ENCODE results near the gene RPTOR. TPM values are rescaled to one million over a fixed set of nuclear protein-coding genes. Genes with fewer than 3 reads are reported as not detected.

RPTOR gene
- total RNA-seq, 3 donors from 2014 or later: 21.4 to 27.5 (median 23.6) TPM

- Histone ChIP-seq H3K27me3 (no peaks in the 10 kb centered on the region), H3K9me3 (no peaks in the 10 kb centered on the region), H3K27ac (no peak overlapping the region), H3K36me3 (no peaks in the 10 kb centered on the region), H3K4me1 (no peaks in the 10 kb centered on the region), H3K4me3 (no peak overlapping the region)
- DNase-seq (ENCODE audit: low spot score in 2 of 2): no peak
- TF ChIP-seq POLR2A (IDR thresholded peaks at IDR 0.05) (no peak), CTCF (IDR thresholded peaks at IDR 0.05) (no peak), POLR2AphosphoS5 (IDR thresholded peaks at IDR 0.05) (no peak)
- intact Hi-C loops (cut with DNase I; ENCODE audit: low total_unique reads): no loop called here
Observed at GRCh38 chr17:80701730-80702129, 157.1 kb downstream of the RPTOR start.

GRCh38 chr17:80702315-80703141, 157.9 kb downstream of the RPTOR start:
- H3K27ac ChIP-seq: no peak overlapping the region
- H3K27me3 ChIP-seq: no peaks in the 10 kb centered on the region
- H3K4me1 ChIP-seq: no peaks in the 10 kb centered on the region
- intact Hi-C loops (cut with DNase I; ENCODE audit: low total_unique reads): no loop called here
- H3K4me3 ChIP-seq: no peak overlapping the region
- no peak for DNase-seq (ENCODE audit: low spot score in 2 of 2)
- no peaks in the 10 kb centered on the region for H3K9me3 ChIP-seq
- no peaks in the 10 kb centered on the region for H3K36me3 ChIP-seq
- TF ChIP-seq POLR2A (IDR thresholded peaks at IDR 0.05) (no peak), POLR2AphosphoS5 (IDR thresholded peaks at IDR 0.05) (no peak), CTCF (IDR thresholded peaks at IDR 0.05) (no peak)

- intact Hi-C loops (cut with DNase I; ENCODE audit: low total_unique reads): no loop called here
- H3K36me3 ChIP-seq: no peaks in the 10 kb centered on the region
- H3K4me1 ChIP-seq: no peaks in the 10 kb centered on the region
- H3K4me3 ChIP-seq: no peak overlapping the region
- H3K27ac ChIP-seq: no peak overlapping the region
- TF ChIP-seq POLR2A (IDR thresholded peaks at IDR 0.05) (no peak), POLR2AphosphoS5 (IDR thresholded peaks at IDR 0.05) (no peak), CTCF (IDR thresholded peaks at IDR 0.05) (no peak)
- H3K9me3 ChIP-seq: no peaks in the 10 kb centered on the region
- DNase-seq (ENCODE audit: low spot score in 2 of 2): no peak
- H3K27me3 ChIP-seq: no peaks in the 10 kb centered on the region
Observed at GRCh38 chr17:80703142-80703478, 158.5 kb downstream of the RPTOR start.

- H3K27ac ChIP-seq: no peak overlapping the region
- H3K36me3 ChIP-seq: no peaks in the 10 kb centered on the region
- no peak overlapping the region for H3K4me3 ChIP-seq
- no peaks in the 10 kb centered on the region for H3K4me1 ChIP-seq
- H3K27me3 ChIP-seq: no peaks in the 10 kb centered on the region
- no peaks in the 10 kb centered on the region for H3K9me3 ChIP-seq
- DNase-seq (ENCODE audit: low spot score in 2 of 2): no peak
- intact Hi-C loops (cut with DNase I; ENCODE audit: low total_unique reads): no loop called here
- TF ChIP-seq CTCF (IDR thresholded peaks at IDR 0.05) (no peak), POLR2A (IDR thresholded peaks at IDR 0.05) (no peak), POLR2AphosphoS5 (IDR thresholded peaks at IDR 0.05) (no peak)
Observed at GRCh38 chr17:80704381-80704819, 159.8 kb downstream of the RPTOR start.

- Histone ChIP-seq H3K4me3 (no peak overlapping the region), H3K27me3 (no peaks in the 10 kb centered on the region), H3K4me1 (no peaks in the 10 kb centered on the region), H3K36me3 (no peaks in the 10 kb centered on the region), H3K9me3 (no peaks in the 10 kb centered on the region), H3K27ac (no peak overlapping the region)
- intact Hi-C loops (cut with DNase I; ENCODE audit: low total_unique reads): no loop called here
- TF ChIP-seq POLR2A (IDR thresholded peaks at IDR 0.05): no peak
- no peak for TF ChIP-seq CTCF (IDR thresholded peaks at IDR 0.05)
- DNase-seq (ENCODE audit: low spot score in 2 of 2): no peak
Observed at GRCh38 chr17:80704894-80705293, 160.3 kb downstream of the RPTOR start.
